A549 (cell line): Measurements from ENCODE around the gene C5orf58.

ENCODE experiments used
- BHLHE40 ChIP-seq: IDR thresholded peaks from 2 replicates; pipeline ENCODE4 v1.6.1; 2012; ENCODE audit warnings: low read depth, low read length, inconsistent platforms
- CTCF ChIP-seq: fragments of >200 bp; sonication (Bioruptor Twin); formaldehyde crosslinking; IDR thresholded peaks from 3 replicates; pipeline ENCODE4 v1.5.1; 2016
- EP300 ChIP-seq, 2 experiments: fragments of >200 bp; sonication (Bioruptor Twin); formaldehyde crosslinking; IDR thresholded peaks; 2 replicates in 1 of 2; 3 replicates in 1 of 2; pipeline ENCODE4 v1.6.1; 2016 to 2017
- FOXS1 ChIP-seq: fragments of 250-450 bp; sonication (Bioruptor Pico); IDR thresholded peaks from 2 replicates; pipeline ENCODE4 v1.5.0; 2020; ENCODE audit warnings: mild to moderate bottlenecking, moderate library complexity
- NR3C1 ChIP-seq: fragments of >200 bp; sonication (Bioruptor Twin); formaldehyde crosslinking; IDR thresholded peaks from 3 replicates; pipeline ENCODE4 v1.6.1; 2017
- PHF8 ChIP-seq: fragments of 200-600 bp; sonication (generic); IDR thresholded peaks from 2 replicates; pipeline ENCODE4 v1.6.1; 2016; ENCODE audit warnings: low read depth, mild to moderate bottlenecking, antibody characterized with exemption, moderate library complexity, borderline replicate concordance
- POLR2A ChIP-seq: IDR thresholded peaks from 2 replicates; pipeline ENCODE4 v1.6.1; 2012; ENCODE audit warnings: mild to moderate bottlenecking, low read length
- RAD21 ChIP-seq, 2 experiments: fragments of >200 bp in 1 of 2; sonication (Bioruptor Twin) in 1 of 2; formaldehyde crosslinking in 1 of 2; IDR thresholded peaks in 1 of 2; conservative IDR thresholded peaks in 1 of 2; 2 replicates in 1 of 2; 3 replicates in 1 of 2; pipeline ENCODE4 v1.6.1; 2012 to 2018; ENCODE audit warnings: inconsistent platforms in 1 of 2
- REST ChIP-seq: fragments of 200-600 bp; sonication (generic); IDR thresholded peaks from 2 replicates; pipeline ENCODE4 v1.6.1; 2016; ENCODE audit warnings: antibody characterized with exemption, mild to moderate bottlenecking, moderate library complexity
- TF ChIP-seq, protein P1 (sequence below): fragments of 450-650 bp; IDR thresholded peaks from 2 replicates; pipeline ENCODE4 v1.6.1; 2014; ENCODE audit warnings: antibody characterized with exemption

- TF ChIP-seq CTCF (peak; percentile 22; the same call in 1 of the 3 replicates), REST (no peak), EP300 (IDR thresholded peaks at IDR 0.05) (no peak), POLR2A (no peak), NR3C1 (no peak), RAD21 (conservative IDR thresholded peaks at IDR 0.05 in 1 of 2, IDR thresholded peaks at IDR 0.05 in 1 of 2) (peak; percentile 30 to 55; a peak in 3 of 5 replicates), PHF8 (no peak), BHLHE40 (no peak), FOXS1 (CRISPR knock-in tag) (no peak)
- TF ChIP-seq, protein P1, sequence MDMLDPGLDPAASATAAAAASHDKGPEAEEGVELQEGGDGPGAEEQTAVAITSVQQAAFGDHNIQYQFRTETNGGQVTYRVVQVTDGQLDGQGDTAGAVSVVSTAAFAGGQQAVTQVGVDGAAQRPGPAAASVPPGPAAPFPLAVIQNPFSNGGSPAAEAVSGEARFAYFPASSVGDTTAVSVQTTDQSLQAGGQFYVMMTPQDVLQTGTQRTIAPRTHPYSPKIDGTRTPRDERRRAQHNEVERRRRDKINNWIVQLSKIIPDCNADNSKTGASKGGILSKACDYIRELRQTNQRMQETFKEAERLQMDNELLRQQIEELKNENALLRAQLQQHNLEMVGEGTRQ, result no peak
Observed at GRCh38 chr5:170273968-170274710, 41.4 kb downstream of the C5orf58 start.
